Neural progenitor cell (in vitro differentiated cells): ENCODE results near the gene ADAM11. TPM values are rescaled to one million over a fixed set of nuclear protein-coding genes. Genes with fewer than 3 reads are reported as not detected.

Source experiments
- DNase-seq: peaks from one replicate; pipeline ENCODE4 v3.0.0-alpha.2; 2016; ENCODE audit warnings: low spot score
- H2AFZ ChIP-seq: fragments of 200-600 bp; sonication (generic); replicated peaks from 2 replicates; pipeline ENCODE4 v1.6.1; 2016; ENCODE audit warnings: antibody characterized with exemption
- H3F3A ChIP-seq: fragments of 200-600 bp; sonication (generic); 2 replicates; pipeline ENCODE4 v1.6.1; 2016; ENCODE audit warnings: antibody characterized with exemption, low read depth
- H3K27ac ChIP-seq: fragments of 200-600 bp; sonication (generic); 2 replicates; pipeline ENCODE4 v1.5.1; 2016; ENCODE audit warnings: mild to moderate bottlenecking
- H3K27me3 ChIP-seq: fragments of 200-600 bp; sonication (generic); 2 replicates; pipeline ENCODE4 v1.6.1; 2016; ENCODE audit warnings: mild to moderate bottlenecking, moderate library complexity
- H3K36me3 ChIP-seq: fragments of 200-600 bp; sonication (generic); 2 replicates; pipeline ENCODE4 v1.5.1; 2016
- H3K4me1 ChIP-seq: fragments of 200-600 bp; sonication (generic); 2 replicates; pipeline ENCODE4 v1.6.1; 2016; ENCODE audit warnings: mixed run types
- H3K4me2 ChIP-seq: fragments of 200-600 bp; sonication (generic); 2 replicates; pipeline ENCODE4 v1.6.1; 2016
- H3K4me3 ChIP-seq: fragments of 200-600 bp; sonication (generic); 2 replicates; pipeline ENCODE4 v1.5.1; 2016
- H3K79me2 ChIP-seq: fragments of 200-600 bp; sonication (generic); 2 replicates; pipeline ENCODE4 v1.6.1; 2016; ENCODE audit warnings: low read depth
- H3K9ac ChIP-seq: fragments of 200-600 bp; sonication (generic); 2 replicates; pipeline ENCODE4 v1.6.1; 2016
- H3K9me3 ChIP-seq: fragments of 200-600 bp; sonication (generic); 2 replicates; pipeline ENCODE4 v1.5.1; 2016; ENCODE audit warnings: low read depth
- H4K20me1 ChIP-seq: fragments of 200-600 bp; sonication (generic); 2 replicates; pipeline ENCODE4 v1.6.1; 2016; ENCODE audit warnings: low read depth
- H3K27ac Mint-ChIP-seq: 3 replicates; pipeline ENCODE4 v1.8.0; 2021; ENCODE audit warnings: mixed read lengths
- H3K27me3 Mint-ChIP-seq: 2 replicates; pipeline ENCODE4 v1.8.0; 2022; ENCODE audit warnings: low read depth, mild to moderate bottlenecking, inconsistent platforms, moderate library complexity, mixed read lengths; ENCODE audit not compliant: insufficient read depth
- H3K36me3 Mint-ChIP-seq: 3 replicates; pipeline ENCODE4 v1.8.0; 2021; ENCODE audit warnings: mixed read lengths
- H3K4me1 Mint-ChIP-seq: 3 replicates; pipeline ENCODE4 v1.8.0; 2021; ENCODE audit warnings: mixed read lengths
- H3K4me3 Mint-ChIP-seq: 3 replicates; pipeline ENCODE4 v1.8.0; 2021; ENCODE audit warnings: mild to moderate bottlenecking, moderate library complexity, mixed read lengths
- H3K9me3 Mint-ChIP-seq: 3 replicates; pipeline ENCODE4 v1.8.0; 2020; ENCODE audit warnings: mixed read lengths
- EZH2 ChIP-seq: fragments of 200-600 bp; sonication (generic); IDR thresholded peaks from 2 replicates; pipeline ENCODE4 v1.6.1; 2017; ENCODE audit warnings: antibody characterized with exemption, mild to moderate bottlenecking, moderate library complexity
- EZH2phosphoT487 ChIP-seq: fragments of 200-600 bp; sonication (generic); IDR thresholded peaks from 2 replicates; pipeline ENCODE4 v1.6.1; 2017; ENCODE audit warnings: antibody characterized with exemption
- total RNA-seq: library from RNA; depleted of rRNA; stranded (reverse); fragments of >200 nt; gene quantifications from 2 replicates; pipeline ENCODE4 v1.2.3, GENCODE V29; 2015; ENCODE audit warnings: low replicate concordance
- TF ChIP-seq, protein P1 (sequence below): fragments of 200-600 bp; sonication (generic); IDR thresholded peaks from 2 replicates; pipeline ENCODE4 v1.5.1; 2017; ENCODE audit warnings: antibody characterized with exemption, mild to moderate bottlenecking

Gene ADAM11
- total RNA-seq, 1 donor from 2014 or later = 1.4 TPM

- peaks cover 5% of the 10 kb centered on the region for H3K27me3 ChIP-seq
- Mint-ChIP-seq H3K27me3 (peaks cover 3% of the 10 kb centered on the region), H3K27ac (peak overlapping the region; percentile 43), H3K9me3 (no peaks in the 10 kb centered on the region), H3K4me1 (peaks cover 18% of the 10 kb centered on the region), H3K36me3 (no peaks in the 10 kb centered on the region), H3K4me3 (peak overlapping the region; percentile 39)
- peak overlapping the region; percentile 61 for H3K4me2 ChIP-seq
- TF ChIP-seq EZH2phosphoT487 (no peak), EZH2 (no peak)
- TF ChIP-seq, protein P1, sequence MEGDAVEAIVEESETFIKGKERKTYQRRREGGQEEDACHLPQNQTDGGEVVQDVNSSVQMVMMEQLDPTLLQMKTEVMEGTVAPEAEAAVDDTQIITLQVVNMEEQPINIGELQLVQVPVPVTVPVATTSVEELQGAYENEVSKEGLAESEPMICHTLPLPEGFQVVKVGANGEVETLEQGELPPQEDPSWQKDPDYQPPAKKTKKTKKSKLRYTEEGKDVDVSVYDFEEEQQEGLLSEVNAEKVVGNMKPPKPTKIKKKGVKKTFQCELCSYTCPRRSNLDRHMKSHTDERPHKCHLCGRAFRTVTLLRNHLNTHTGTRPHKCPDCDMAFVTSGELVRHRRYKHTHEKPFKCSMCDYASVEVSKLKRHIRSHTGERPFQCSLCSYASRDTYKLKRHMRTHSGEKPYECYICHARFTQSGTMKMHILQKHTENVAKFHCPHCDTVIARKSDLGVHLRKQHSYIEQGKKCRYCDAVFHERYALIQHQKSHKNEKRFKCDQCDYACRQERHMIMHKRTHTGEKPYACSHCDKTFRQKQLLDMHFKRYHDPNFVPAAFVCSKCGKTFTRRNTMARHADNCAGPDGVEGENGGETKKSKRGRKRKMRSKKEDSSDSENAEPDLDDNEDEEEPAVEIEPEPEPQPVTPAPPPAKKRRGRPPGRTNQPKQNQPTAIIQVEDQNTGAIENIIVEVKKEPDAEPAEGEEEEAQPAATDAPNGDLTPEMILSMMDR = no peak
- peaks cover 12% of the 10 kb centered on the region for H3F3A ChIP-seq
- peak overlapping the region; percentile 51 for H3K27ac ChIP-seq
- DNase-seq = peak; percentile 53
- H3K9me3 ChIP-seq = no peaks in the 10 kb centered on the region
- H3K9ac ChIP-seq = no peak overlapping the region
- H4K20me1 ChIP-seq = no peaks in the 10 kb centered on the region
- peak overlapping the region; percentile 10 for H3K4me3 ChIP-seq
- peak overlapping the region; percentile 92 for H2AFZ ChIP-seq
- peaks cover 17% of the 10 kb centered on the region for H3K4me1 ChIP-seq
- H3K79me2 ChIP-seq = no peaks in the 10 kb centered on the region
- no peaks in the 10 kb centered on the region for H3K36me3 ChIP-seq
These were observed 23.6 kb downstream of the ADAM11 start for GRCh38 chr17:44782326-44782850.

DNA sequence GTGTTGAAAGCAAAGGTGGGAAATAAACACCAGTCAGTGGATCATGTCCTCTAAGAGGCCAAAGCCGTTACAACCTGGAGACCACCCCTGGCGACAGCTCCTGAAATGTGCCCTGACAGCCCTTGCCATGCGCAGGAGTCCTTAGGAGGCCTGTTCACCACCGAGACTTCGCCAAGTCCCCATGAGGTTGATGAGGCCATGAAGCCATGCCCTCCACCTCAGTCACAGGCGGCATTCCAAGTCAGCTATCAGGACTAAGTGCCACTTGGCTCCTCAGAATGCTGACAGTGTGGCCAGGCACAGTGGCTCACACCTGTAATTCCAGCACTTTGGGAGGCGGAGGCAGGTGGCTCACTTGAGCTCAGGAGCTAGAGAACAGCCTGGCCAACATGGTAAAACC, 27.1 kb downstream of the ADAM11 start:
- no peaks in the 10 kb centered on the region for H4K20me1 ChIP-seq
- H3K4me3 Mint-ChIP-seq = peak overlapping the region; percentile 24

GRCh38 chr17:44786551-44787081, 27.8 kb downstream of the ADAM11 start:
- Histone ChIP-seq H3K4me1 (peaks cover 12% of the 10 kb centered on the region), H3F3A (peaks cover 12% of the 10 kb centered on the region), H3K9me3 (no peaks in the 10 kb centered on the region), H2AFZ (no peak overlapping the region), H3K4me3 (no peak overlapping the region), H3K27me3 (no peaks in the 10 kb centered on the region), H3K79me2 (no peaks in the 10 kb centered on the region), H3K27ac (no peak overlapping the region), H3K36me3 (no peaks in the 10 kb centered on the region), H4K20me1 (no peaks in the 10 kb centered on the region), H3K9ac (no peak overlapping the region), H3K4me2 (no peak overlapping the region)
- DNase-seq = no peak
- H3K27me3 Mint-ChIP-seq = peaks cover 3% of the 10 kb centered on the region
- peak overlapping the region; percentile 72 for H3K27ac Mint-ChIP-seq
- H3K9me3 Mint-ChIP-seq = no peaks in the 10 kb centered on the region
- TF ChIP-seq, protein P1 = no peak
- TF ChIP-seq EZH2phosphoT487 (no peak), EZH2 (no peak)
- H3K4me3 Mint-ChIP-seq = no peak overlapping the region
- peaks cover 15% of the 10 kb centered on the region for H3K4me1 Mint-ChIP-seq
- H3K36me3 Mint-ChIP-seq = no peaks in the 10 kb centered on the region

More for the DNA sequence above, 27.1 kb downstream of the ADAM11 start:
- no peaks in the 10 kb centered on the region for H3K79me2 ChIP-seq
- no peaks in the 10 kb centered on the region for H3K9me3 Mint-ChIP-seq
- H3K4me1 ChIP-seq = peaks cover 17% of the 10 kb centered on the region
- no peak overlapping the region for H3K4me3 ChIP-seq
- no peaks in the 10 kb centered on the region for H3K9me3 ChIP-seq
- no peak overlapping the region for H3K27ac ChIP-seq
- no peaks in the 10 kb centered on the region for H3K36me3 ChIP-seq
- peaks cover 12% of the 10 kb centered on the region for H3F3A ChIP-seq
- peaks cover 3% of the 10 kb centered on the region for H3K27me3 Mint-ChIP-seq
- H3K36me3 Mint-ChIP-seq = no peaks in the 10 kb centered on the region
- no peak overlapping the region for H2AFZ ChIP-seq
- H3K9ac ChIP-seq = no peak overlapping the region
- H3K4me1 Mint-ChIP-seq = peaks cover 15% of the 10 kb centered on the region
- H3K4me2 ChIP-seq = no peak overlapping the region
- H3K27ac Mint-ChIP-seq = no peak overlapping the region
- no peak for TF ChIP-seq EZH2
- TF ChIP-seq EZH2phosphoT487 = no peak
- TF ChIP-seq, protein P1 = no peak
- no peak for DNase-seq
- H3K27me3 ChIP-seq = no peaks in the 10 kb centered on the region
